Measurements from ENCODE around the gene HTATIP2. TPM values are rescaled to one million over a fixed set of nuclear protein-coding genes. Genes with fewer than 3 reads are reported as not detected.

HTATIP2 gene
- total RNA-seq, 4 donors from 2014 or later: 8.0 to 183 (median 100) TPM

DNA sequence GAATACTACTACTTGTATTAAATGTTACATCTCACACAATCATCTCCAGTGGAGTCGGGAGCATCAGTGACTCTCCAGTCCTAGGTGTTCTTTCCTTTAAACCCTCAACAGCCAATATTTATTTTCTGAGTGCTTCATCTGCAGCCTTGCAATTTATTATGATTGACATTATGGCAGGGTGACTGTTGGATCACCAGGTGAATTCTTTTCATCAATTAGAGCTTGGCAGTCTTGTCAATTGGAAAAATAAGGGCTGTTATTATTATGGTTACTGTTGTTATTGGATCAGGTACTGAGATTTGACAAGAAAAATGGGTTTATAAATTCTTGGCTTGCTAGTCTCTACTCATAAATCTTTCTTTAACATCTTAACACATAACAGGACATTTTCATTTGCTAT, 27.5 kb upstream of the HTATIP2 start:
- no peak for TF ChIP-seq POLR2A (IDR thresholded peaks at IDR 0.05)
- TF ChIP-seq, protein P1, sequence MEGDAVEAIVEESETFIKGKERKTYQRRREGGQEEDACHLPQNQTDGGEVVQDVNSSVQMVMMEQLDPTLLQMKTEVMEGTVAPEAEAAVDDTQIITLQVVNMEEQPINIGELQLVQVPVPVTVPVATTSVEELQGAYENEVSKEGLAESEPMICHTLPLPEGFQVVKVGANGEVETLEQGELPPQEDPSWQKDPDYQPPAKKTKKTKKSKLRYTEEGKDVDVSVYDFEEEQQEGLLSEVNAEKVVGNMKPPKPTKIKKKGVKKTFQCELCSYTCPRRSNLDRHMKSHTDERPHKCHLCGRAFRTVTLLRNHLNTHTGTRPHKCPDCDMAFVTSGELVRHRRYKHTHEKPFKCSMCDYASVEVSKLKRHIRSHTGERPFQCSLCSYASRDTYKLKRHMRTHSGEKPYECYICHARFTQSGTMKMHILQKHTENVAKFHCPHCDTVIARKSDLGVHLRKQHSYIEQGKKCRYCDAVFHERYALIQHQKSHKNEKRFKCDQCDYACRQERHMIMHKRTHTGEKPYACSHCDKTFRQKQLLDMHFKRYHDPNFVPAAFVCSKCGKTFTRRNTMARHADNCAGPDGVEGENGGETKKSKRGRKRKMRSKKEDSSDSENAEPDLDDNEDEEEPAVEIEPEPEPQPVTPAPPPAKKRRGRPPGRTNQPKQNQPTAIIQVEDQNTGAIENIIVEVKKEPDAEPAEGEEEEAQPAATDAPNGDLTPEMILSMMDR (IDR thresholded peaks at IDR 0.05): no peak
- no peak for TF ChIP-seq EP300 (IDR thresholded peaks at IDR 0.05; ENCODE audit: low read depth)
- TF ChIP-seq POLR2AphosphoS5 (IDR thresholded peaks at IDR 0.05): no peak
- Histone ChIP-seq H3K36me3 (no peaks in the 10 kb centered on the region), H3K9me3 (no peaks in the 10 kb centered on the region), H3K27me3 (peaks cover 11% of the 10 kb centered on the region), H3K27ac (no peak overlapping the region), H3K4me3 (no peak overlapping the region), H3K4me1 (no peaks in the 10 kb centered on the region)
- in situ Hi-C loops (cut with MboI; ENCODE audit: low pct_ligation_motif_present in 1 of 4, low pct_unique_long_range_greater_than_20kb in 1 of 4, low sequenced_read_pairs in 3 of 4) (loop anchor here in 3 of 4 donors (5.0 to 25.0 kb wide), 3 partner anchors 209 to 399 kb away; no protein-coding TSS in a partner anchor), intact Hi-C loops (cut with DNase I; ENCODE audit: low total_unique reads) (no loop called here)
- no peak for DNase-seq
- WGBS, 2 donors (ENCODE audit: low coverage in 1 of 2): 81 to 100% methylated on average over 1 of the region's 1 CpG

- no peak overlapping the region for H3K4me3 ChIP-seq
- H3K27me3 ChIP-seq: peaks cover 18% of the 10 kb centered on the region
- in situ Hi-C loops (cut with MboI; ENCODE audit: low pct_ligation_motif_present in 1 of 4, low pct_unique_long_range_greater_than_20kb in 1 of 4, low sequenced_read_pairs in 3 of 4) (loop anchor here in 3 of 4 donors (5.0 to 25.0 kb wide), 3 partner anchors 210 to 400 kb away; no protein-coding TSS in a partner anchor), intact Hi-C loops (cut with DNase I; ENCODE audit: low total_unique reads) (no loop called here)
- H3K4me1 ChIP-seq: no peaks in the 10 kb centered on the region
- H3K36me3 ChIP-seq: no peaks in the 10 kb centered on the region
- 22 to 25% methylated on average over 9 of the region's 9 CpGs for WGBS, 2 donors (ENCODE audit: low coverage in 1 of 2)
- no peaks in the 10 kb centered on the region for H3K9me3 ChIP-seq
- no peak overlapping the region for H3K27ac ChIP-seq
- TF ChIP-seq, protein P1 (IDR thresholded peaks at IDR 0.05): peak in 3 of 5 experiments; percentile 26 to 29 (median 27)
- no peak for TF ChIP-seq POLR2AphosphoS5 (IDR thresholded peaks at IDR 0.05)
- DNase-seq: peak; percentile 13
These were observed 25.9 kb upstream of the HTATIP2 start for GRCh38 chr11:20337526-20338154.

- Histone ChIP-seq H3K36me3 (no peaks in the 10 kb centered on the region), H3K4me3 (no peak overlapping the region), H3K4me1 (no peaks in the 10 kb centered on the region), H3K27ac (no peak overlapping the region), H3K27me3 (peaks cover 20% of the 10 kb centered on the region), H3K9me3 (no peaks in the 10 kb centered on the region)
- TF ChIP-seq POLR2A (IDR thresholded peaks at IDR 0.05): no peak
- TF ChIP-seq, protein P1 (IDR thresholded peaks at IDR 0.05): no peak
- TF ChIP-seq POLR2AphosphoS5 (IDR thresholded peaks at IDR 0.05): no peak
- no peak for TF ChIP-seq EP300 (IDR thresholded peaks at IDR 0.05; ENCODE audit: low read depth)
- no peak for DNase-seq
- intact Hi-C loops (cut with DNase I; ENCODE audit: low total_unique reads) (no loop called here), in situ Hi-C loops (cut with MboI; ENCODE audit: low pct_ligation_motif_present in 1 of 4, low pct_unique_long_range_greater_than_20kb in 1 of 4, low sequenced_read_pairs in 3 of 4) (loop anchor here in 2 of 4 donors (25.0 kb wide), 2 partner anchors 380 to 405 kb away; no protein-coding TSS in a partner anchor)
- 52 to 70% methylated on average over 6 to 26 of the region's 26 CpGs for WGBS, 2 donors (ENCODE audit: low coverage in 1 of 2)
These were observed 21.0 kb upstream of the HTATIP2 start for GRCh38 chr11:20342347-20343141.

GRCh38 chr11:20351136-20351535, 12.4 kb upstream of the HTATIP2 start:
- peaks cover 0 to 18% (median 8%) of the 10 kb centered on the region in 4 donors for H3K4me1 ChIP-seq
- in situ Hi-C loops (cut with MboI; ENCODE audit: low pct_ligation_motif_present in 1 of 4, low pct_unique_long_range_greater_than_20kb in 1 of 4, low sequenced_read_pairs in 3 of 4) (loop anchor here (10.0 to 25.0 kb wide), 3 partner anchors 226 to 789 kb away; no protein-coding TSS in a partner anchor), intact Hi-C loops (cut with DNase I; ENCODE audit: low total_unique reads) (no loop called here)
- no peaks in the 10 kb centered on the region for H3K9me3 ChIP-seq
- peak; percentile 26 for DNase-seq
- no peak overlapping the region for H3K4me3 ChIP-seq
- H3K36me3 ChIP-seq: no peaks in the 10 kb centered on the region
- H3K27me3 ChIP-seq: no peaks in the 10 kb centered on the region
- TF ChIP-seq EP300 (IDR thresholded peaks at IDR 0.05; ENCODE audit: low read depth) (no peak), POLR2AphosphoS5 (IDR thresholded peaks at IDR 0.05) (no peak), POLR2A (IDR thresholded peaks at IDR 0.05) (no peak)
- TF ChIP-seq, protein P1 (IDR thresholded peaks at IDR 0.05): no peak
- no peak overlapping the region for H3K27ac ChIP-seq
- 38 to 54% methylated on average over 6 to 7 of the region's 7 CpGs for WGBS, 2 donors (ENCODE audit: low coverage in 1 of 2)

All from transverse colon (tissue), 4 donors.